ENCODE data around the gene FAM181A.

Gene FAM181A

GRCh38 chr14:93962701-93963601 lies 35.8 kb downstream of the FAM181A start:
- DNase-seq (ENCODE audit: low read depth in 2 of 2): no peak

- DNase-seq (ENCODE audit: low read depth in 2 of 2): no peak
These were observed 36.5 kb downstream of the FAM181A start for GRCh38 chr14:93963692-93964091.

DNA sequence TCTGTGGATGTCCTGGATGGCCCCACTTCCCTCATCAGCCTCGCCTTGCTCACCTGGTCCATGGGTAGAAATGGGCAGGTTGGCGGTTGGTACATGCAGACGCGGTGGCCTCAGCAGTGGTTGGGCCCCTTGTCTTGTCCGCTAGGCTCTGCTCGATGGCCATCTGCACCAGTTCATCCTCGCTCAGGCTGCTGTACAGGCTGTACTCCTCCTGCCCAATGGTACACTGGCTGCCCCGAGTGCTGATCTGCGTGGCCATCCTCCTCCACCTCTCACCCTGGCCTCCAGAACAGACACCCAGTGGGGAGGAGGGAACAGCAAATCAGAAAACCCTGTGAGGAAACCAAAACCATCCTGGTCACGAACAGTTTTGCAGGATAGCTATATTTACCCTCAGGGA lies 37.1 kb downstream of the FAM181A start:
- DNase-seq (ENCODE audit: low read depth in 2 of 2): no peak

DNA sequence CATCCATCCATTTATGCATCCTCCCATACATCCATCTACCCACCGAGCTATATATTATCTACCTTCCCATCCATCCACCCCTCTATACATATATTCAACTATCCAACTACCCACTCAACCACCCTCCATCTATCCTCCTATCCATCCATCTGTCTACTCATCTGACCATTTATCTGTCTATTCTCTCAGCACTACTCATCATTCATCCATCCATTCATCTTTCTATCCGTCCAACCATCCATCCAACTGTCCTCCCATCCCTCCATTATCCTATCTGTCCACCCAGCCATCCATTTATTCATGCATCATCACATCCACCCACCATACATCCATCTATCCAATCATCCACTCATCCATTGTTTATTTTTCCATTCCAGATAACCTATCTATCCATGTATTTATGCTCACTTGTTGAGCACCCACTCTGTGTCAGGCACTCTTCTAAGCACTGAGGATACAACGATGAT lies 37.7 kb downstream of the FAM181A start:
- no peak for DNase-seq (ENCODE audit: low read depth in 2 of 2)

- peak; percentile 71 to 76 for DNase-seq (ENCODE audit: low read depth in 2 of 2)
These were observed 38.2 kb downstream of the FAM181A start for GRCh38 chr14:93965287-93965821.

GRCh38 chr14:93965946-93966474 lies 38.9 kb downstream of the FAM181A start:
- DNase-seq (ENCODE audit: low read depth in 2 of 2): no peak

- no peak for DNase-seq (ENCODE audit: low read depth in 2 of 2)
These were observed 40.6 kb downstream of the FAM181A start for GRCh38 chr14:93967637-93968250.

GRCh38 chr14:93969082-93969828 lies 42.1 kb downstream of the FAM181A start:
- no peak for DNase-seq (ENCODE audit: low read depth in 2 of 2)

DNA sequence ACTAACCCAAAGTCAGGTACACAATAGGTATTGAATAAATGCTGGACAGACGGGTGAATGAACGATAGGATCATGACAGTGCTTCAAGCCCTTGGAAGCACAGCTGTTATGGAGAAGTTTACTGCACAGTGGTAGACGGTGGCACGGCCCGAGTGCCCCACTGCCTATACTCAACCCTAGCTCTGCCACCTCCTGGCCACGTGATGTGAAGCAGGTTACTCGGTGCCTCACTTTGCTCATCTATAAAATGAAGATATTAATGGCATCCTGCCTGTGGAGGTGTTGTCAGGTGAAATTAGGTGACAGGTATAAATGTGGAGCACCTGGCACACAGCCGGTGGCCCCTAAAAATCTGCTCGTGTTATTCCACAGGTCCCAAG lies 43.4 kb downstream of the FAM181A start:
- no peak for DNase-seq (ENCODE audit: low read depth in 2 of 2)

DNA sequence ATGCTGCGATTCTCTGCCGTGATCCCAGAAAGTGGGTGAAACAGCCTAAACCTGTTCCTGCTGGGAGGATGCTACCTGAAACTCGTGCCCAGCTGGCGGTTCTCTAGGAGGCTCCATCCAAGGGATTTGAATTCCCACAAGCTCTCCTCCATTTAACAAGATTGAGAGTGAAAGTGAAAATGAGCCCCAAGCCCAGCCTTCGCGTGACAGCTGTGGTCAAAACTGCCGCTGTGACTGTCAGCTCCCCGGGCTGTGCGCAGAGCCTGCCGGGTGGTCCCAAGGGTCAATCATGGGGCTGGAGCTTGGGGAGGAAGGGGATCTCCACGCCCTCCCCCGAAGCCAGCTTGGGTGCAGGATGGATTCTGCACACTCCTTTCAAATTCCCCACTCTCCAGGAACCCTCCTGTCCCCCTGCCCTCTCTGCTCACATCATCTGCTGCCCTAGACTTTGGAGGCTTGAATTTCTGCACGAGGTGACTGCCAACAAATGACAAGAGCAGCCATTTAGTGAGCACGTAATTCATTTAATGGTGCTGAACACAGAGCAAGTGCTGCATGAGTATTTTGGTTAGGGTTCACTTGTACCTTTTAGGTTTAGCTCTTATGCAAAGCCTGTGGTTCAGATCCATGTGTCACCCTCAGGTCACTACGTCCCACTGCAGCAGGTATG lies 44.0 kb downstream of the FAM181A start:
- no peak for DNase-seq (ENCODE audit: low read depth in 2 of 2)

DNA sequence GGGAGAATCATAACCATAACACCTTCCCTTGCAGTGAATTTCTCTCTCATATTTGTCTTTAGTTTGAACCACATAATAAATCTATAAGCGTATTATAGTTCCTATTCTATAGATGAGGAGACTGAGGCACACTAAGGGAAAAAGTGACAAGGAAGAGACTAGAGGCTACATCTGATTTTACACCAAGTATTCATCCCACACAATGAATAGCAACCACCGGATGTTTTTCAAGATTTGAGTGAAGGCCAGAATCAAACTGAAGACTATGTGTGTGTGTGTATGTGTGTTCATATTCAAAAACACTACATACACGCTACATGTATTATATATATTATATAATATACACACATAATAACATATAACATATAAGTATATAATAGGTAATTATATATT lies 44.5 kb downstream of the FAM181A start:
- DNase-seq (ENCODE audit: low read depth in 2 of 2): no peak

DNA sequence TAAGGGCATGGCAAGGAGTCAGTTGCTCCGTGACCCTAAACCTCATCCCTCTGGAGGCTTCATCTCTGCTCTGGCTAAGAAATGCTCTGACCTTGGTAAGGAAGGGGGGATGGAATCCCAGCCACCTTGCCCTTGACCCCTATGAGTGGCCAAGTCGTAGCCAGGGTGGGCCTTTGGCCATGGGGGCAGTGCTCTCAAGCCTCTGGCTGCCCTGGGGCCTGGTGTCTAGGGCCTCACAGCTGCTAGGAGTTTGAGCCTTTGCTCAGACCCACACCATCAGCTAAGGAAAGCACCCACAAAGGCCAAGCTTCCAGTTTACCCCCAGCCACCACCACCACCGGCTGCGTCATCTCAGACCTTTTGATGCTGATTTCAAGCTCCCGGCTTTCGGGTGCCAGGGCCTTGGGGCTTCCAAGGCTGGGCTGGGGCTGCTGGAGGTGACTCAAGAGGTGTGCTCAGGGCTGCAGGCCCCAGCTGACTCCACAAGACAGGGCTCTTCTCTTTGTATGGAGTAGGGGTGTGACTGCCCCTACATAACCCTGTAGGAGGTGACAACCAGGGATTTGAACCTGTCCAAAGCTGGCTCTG lies 45.6 kb downstream of the FAM181A start:
- DNase-seq (ENCODE audit: low read depth in 2 of 2): no peak

DNA sequence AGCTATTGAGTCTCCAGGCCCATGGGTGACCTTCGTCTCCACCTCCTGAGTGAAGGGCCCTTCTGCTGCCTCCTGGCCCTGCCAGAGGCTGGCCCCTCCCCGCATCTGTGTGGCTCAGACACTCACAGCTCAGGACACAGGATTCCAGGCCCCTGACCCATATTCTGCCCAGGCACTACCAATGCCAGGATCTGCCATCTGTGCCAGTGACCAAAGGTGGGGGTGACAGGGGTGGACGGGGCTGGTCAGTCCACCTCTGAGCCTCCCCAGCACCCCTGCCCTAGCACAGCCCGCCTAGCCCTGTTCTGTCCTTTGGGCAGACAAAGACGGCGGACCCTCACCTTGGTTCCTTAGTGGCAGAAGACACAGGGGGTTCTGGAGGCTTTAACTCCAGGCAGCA lies 46.5 kb downstream of the FAM181A start:
- DNase-seq (ENCODE audit: low read depth in 2 of 2): no peak

DNA sequence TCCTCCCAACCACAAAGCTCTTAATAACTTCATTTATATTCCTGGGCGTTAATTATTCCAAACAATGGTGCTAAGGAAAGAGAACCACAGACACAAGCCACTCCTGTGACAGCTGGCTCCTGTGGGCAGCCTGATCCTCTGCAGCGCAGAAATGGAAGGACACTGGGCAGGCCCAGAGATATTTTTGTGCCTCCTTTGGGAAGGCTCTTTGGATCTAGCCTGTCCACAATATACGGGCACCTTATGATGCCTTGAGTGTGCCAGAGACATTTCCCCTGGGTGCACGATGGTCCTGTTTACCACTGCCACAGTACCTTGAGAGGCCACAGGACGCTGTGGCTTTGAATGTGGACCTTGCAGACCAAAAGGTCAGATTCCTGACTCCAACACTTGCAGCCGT lies 47.2 kb downstream of the FAM181A start:
- DNase-seq (ENCODE audit: low read depth in 2 of 2): no peak

DNA sequence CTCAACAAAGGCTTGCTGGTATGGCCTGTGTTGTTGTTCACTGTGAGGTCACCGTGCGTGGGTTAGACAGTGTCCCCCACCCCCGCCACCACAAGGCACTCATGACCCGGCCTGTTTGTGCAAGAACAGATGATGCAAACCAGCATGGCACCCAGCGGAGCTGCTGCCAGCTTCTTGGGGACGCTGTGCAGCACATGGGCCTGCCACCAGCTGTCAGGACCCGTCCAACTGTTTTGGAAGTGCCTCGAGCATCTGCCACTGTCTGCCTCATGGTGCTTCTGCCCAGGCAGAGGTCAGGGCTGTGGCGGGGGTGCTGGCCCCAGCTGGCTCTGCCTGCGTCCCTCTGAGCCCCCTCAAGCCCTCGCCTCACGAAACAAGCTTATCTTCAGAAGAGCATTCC lies 47.7 kb downstream of the FAM181A start:
- no peak for DNase-seq (ENCODE audit: low read depth in 2 of 2)

DNA sequence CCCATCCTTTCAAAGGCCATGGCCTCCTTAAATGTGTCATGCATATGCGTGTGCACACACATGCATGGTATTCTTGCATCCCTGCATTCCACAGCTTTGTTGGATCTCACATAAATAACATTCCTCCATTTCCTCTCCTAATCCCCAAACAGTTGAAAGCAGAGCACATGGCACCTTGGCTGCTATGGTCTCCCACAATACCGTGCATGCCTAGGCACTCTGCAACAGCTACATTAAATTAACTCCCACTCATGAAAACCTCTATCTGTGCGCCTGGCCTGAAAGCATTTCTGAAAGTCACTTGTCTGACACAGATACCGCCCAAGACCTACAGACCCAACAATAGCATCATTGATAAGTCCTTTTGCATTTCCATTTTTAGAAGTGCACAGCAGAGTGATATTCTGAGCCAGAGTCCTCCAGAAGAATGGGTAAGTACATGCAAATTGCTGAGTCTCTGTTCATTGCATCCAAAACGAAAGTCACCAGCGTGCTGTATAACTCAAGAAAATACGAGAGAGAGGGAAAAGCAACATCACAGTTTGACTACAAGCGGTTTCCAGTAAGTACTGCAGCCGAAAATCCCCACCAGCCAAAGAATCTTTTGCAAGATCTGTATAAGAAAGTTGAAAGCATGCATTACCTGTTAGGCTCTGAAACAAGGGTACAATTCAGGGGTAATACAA lies 48.8 kb downstream of the FAM181A start:
- no peak for DNase-seq (ENCODE audit: low read depth in 2 of 2)

- no peak for DNase-seq (ENCODE audit: low read depth in 2 of 2)
These were observed 49.4 kb downstream of the FAM181A start, which contains the start of gene ASB2 for GRCh38 chr14:93976477-93977057. Gene ASB2 (minus strand): TSS chr14:93976570. CDS start chr14:93964539, 12,031 bp downstream.

DNA sequence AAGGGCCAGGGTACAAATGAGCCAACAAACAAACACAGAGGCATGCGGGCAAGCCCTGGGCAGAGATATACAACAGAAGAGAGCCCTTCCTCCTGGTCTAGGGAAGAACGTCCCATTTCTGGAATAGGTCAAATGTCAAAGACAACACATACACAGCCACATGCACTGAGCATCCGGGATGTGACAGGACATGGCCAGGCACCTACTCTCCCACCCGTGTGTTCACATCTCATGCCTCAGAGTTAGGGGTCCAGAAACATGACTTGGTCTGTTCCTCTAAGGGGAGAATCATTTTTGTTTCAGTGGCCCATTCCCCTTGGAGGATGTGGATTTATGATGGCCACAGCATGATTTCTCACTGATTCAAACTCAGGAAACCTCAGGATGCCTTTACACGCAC lies 50.0 kb downstream of the FAM181A start:
- DNase-seq (ENCODE audit: low read depth in 2 of 2): no peak

DNA sequence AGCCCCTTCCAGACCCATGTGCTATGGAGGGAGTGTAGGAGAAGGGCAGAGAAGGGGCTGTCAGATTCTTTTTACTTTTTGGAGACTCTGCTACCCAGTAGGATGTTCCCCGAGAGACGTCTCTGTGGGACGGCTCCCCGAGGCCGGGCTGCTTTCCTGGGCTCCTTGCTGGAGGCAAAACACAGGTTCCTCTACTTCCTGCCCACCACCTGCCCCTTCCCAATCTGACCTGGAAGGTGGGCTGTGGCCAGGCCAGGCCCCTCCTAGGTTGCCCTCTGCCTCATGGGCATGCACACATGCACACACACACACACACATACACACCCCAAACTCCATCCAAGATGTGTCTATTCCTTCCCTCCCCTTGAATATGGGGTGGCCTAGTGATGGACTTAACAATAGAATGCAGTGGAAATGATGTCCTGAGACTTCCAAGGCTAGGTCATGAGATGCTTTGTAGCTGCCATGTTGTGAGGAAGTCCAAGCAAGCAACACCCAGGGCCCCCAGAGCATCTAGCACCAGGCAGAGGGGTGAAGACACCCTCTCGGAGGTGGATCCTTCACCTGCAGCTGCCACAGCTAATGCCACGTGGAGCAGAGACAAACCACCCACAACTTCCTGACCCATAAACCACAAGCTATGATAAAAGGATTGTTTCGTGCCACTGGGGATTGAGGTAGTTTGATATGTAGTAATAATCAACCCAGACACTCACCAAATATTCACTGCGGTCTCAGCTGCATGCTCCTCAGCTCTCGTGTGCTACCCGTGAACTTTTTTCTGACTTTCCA lies 50.8 kb downstream of the FAM181A start:
- DNase-seq (ENCODE audit: low read depth in 2 of 2): no peak
